ENCODE data around the gene SMARCD3. TPM values are rescaled to one million over a fixed set of nuclear protein-coding genes. Genes with fewer than 3 reads are reported as not detected.

The SMARCD3 gene
- total and polyA plus RNA-seq, 2 of the 8 experiments (the other 6 are each of a cell fraction or from before 2014, with no cell fraction given), result 3.0 to 5.6 TPM

DNA sequence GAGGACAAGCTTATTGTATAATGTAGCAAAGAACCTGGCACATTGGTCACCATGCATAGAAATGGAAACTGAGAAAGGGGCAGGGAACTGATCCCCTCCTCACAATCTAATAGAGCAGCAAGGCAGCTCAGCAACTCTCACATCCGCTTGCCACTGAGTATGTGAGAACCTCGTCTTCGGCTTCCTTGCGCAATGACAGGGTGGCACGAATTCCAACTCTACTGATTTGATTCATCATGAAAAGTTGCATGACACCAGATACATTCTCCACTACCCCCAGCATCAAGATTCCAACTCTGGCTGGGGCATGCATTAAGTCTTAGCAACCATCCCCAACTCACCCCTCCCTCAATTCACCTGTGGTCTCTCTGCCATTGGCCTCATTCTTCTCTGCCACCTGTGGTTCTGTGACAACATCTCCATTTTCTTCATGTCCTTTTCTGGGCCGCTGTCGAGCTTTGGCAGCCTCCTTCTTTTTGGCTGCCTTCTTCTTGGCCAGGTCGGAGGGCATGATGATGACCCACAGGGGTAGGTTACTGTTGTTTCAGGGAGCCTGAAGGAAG is 22.5 kb downstream of the SMARCD3 start:
- no peak for DNase-seq (ENCODE audit: low read depth in 1 of 2, low spot score in 2 of 2)
- H2AFZ ChIP-seq (ENCODE audit: low read length), result no peak overlapping the region
- no peak overlapping the region for H3K4ac ChIP-seq (replicated peaks; ENCODE audit: insufficient read length, low read depth, low read length)
- no peak overlapping the region for H2AK5ac ChIP-seq (ENCODE audit: low read depth, low read length)
- H3K9ac ChIP-seq (replicated peaks in 1 of 4; ENCODE audit: extremely low read depth in 1 of 4, low read depth in 3 of 4, low read length in 3 of 4), result peak overlapping the region in 3 of 4 experiments; percentile 66 to 74 (median 67); a peak in 6 of 7 replicates
- peaks cover 0 to 18% of the 10 kb centered on the region in 2 experiments; a peak in 2 of 4 replicates for H3K79me2 ChIP-seq (ENCODE audit: control insufficient read depth in 1 of 2, insufficient read depth in 2 of 2, low read length in 2 of 2)
- H3K23me2 ChIP-seq (ENCODE audit: low read depth, low read length), result peaks cover 11% of the 10 kb centered on the region
- H3K27ac ChIP-seq (ENCODE audit: low read depth, low read length), result no peak overlapping the region
- peak overlapping the region; percentile 83 to 95 (median 90) for H3K4me3 ChIP-seq (ENCODE audit: extremely low read depth in 1 of 4, insufficient read depth in 2 of 4, low read depth in 3 of 4, low read length in 4 of 4)
- H3K14ac ChIP-seq (ENCODE audit: insufficient read length), result no peak overlapping the region
- peaks cover 7% of the 10 kb centered on the region; the same call in 1 of the 2 replicates for H3K79me1 ChIP-seq (ENCODE audit: low read depth, low read length)
- no peak overlapping the region for H2BK20ac ChIP-seq (ENCODE audit: low read length)
- H3K4me2 ChIP-seq (ENCODE audit: insufficient read depth in 1 of 2, low read depth in 2 of 2, low read length in 2 of 2), result peak overlapping the region; percentile 83 to 86
- H4K91ac ChIP-seq (replicated peaks; ENCODE audit: insufficient read length, low read length), result no peak overlapping the region
- no peak overlapping the region for H2BK5ac ChIP-seq (ENCODE audit: low read depth, low read length)
- WGBS, 2 experiments (ENCODE audit: extremely low coverage in 1 of 2, insufficient coverage in 1 of 2, insufficient read length in 1 of 2, insufficient replicate concordance in 2 of 2, low coverage in 1 of 2, low lambda C conversion rate in 2 of 2, missing lambda C conversion rate in 1 of 2), result 76% methylated on average over 8 of the region's 8 CpGs; no CpG with 5 or more reads in 1 of the 2 experiments
- H4K20me1 ChIP-seq (replicated peaks in 1 of 2; ENCODE audit: control insufficient read depth in 1 of 2, insufficient read depth in 2 of 2, low read length in 2 of 2), result peaks cover 0 to 6% of the 10 kb centered on the region in 2 experiments
- no peak overlapping the region for H3K23ac ChIP-seq (ENCODE audit: insufficient read length)
- no peak overlapping the region for H3K56ac ChIP-seq (replicated peaks; ENCODE audit: insufficient read length, low read depth, low read length)
- no peaks in the 10 kb centered on the region for H3K27me3 ChIP-seq (replicated peaks in 1 of 4; ENCODE audit: control insufficient read depth in 3 of 4, extremely low read depth in 1 of 4, insufficient read depth in 3 of 4, low read length in 3 of 4)
- ChIA-PET CTCF (ENCODE audit: partially characterized antibody) (interaction anchor here (0.6 to 5.9 kb wide), 12 partner anchors 8 to 1739 kb away, joined by 3 to 49 read pairs (median 6); no protein-coding TSS in a partner anchor), POLR2A (ENCODE audit: partially characterized antibody) (interaction anchor here (1.2 to 3.2 kb wide), 3 partner anchors 13 to 18 kb away, joined by 6 to 36 read pairs (median 7); partner anchors contain the start of gene H2BK1)
- no peak overlapping the region for H4K5ac ChIP-seq (ENCODE audit: insufficient read length, low read depth, low read length)
- TF ChIP-seq, protein P1, sequence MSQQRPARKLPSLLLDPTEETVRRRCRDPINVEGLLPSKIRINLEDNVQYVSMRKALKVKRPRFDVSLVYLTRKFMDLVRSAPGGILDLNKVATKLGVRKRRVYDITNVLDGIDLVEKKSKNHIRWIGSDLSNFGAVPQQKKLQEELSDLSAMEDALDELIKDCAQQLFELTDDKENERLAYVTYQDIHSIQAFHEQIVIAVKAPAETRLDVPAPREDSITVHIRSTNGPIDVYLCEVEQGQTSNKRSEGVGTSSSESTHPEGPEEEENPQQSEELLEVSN (IDR thresholded peaks at IDR 0.05), result no peak
- TF ChIP-seq CEBPB (IDR thresholded peaks at IDR 0.05; ENCODE audit: low read depth, low read length) (peak; percentile 62; the same call in 1 of the 2 replicates), FOSL1 (IDR thresholded peaks at IDR 0.05; ENCODE audit: insufficient read depth, low read depth, low read length) (no peak), ZNF274 (IDR thresholded peaks at IDR 0.05; ENCODE audit: borderline replicate concordance, extremely low read depth, low read length) (no peak), SP2 (IDR thresholded peaks at IDR 0.05; ENCODE audit: low read length) (no peak), BCL11A (IDR thresholded peaks at IDR 0.05; ENCODE audit: low read depth in 2 of 2, low read length in 2 of 2) (no peak)
- FAIRE-seq, result no peak
- no peak overlapping the region for H4K8ac ChIP-seq (ENCODE audit: extremely low read depth, insufficient read depth, low read length)
- H2BK15ac ChIP-seq (ENCODE audit: low read length), result no peak overlapping the region
- no peaks in the 10 kb centered on the region for H3K9me3 ChIP-seq (ENCODE audit: insufficient read depth in 2 of 2, low read depth in 1 of 2, low read length in 1 of 2)
- H2BK12ac ChIP-seq (ENCODE audit: low read depth, low read length), result no peak overlapping the region
- peaks cover 2 to 7% (median 6%) of the 10 kb centered on the region in 4 experiments; a peak in 5 of 7 replicates for H3K4me1 ChIP-seq (replicated peaks in 1 of 4; ENCODE audit: control insufficient read depth in 3 of 4, insufficient read depth in 4 of 4, low read length in 3 of 4)
- H3K36me3 ChIP-seq (ENCODE audit: control insufficient read depth in 2 of 4, insufficient read depth in 4 of 4, low read length in 3 of 4), result peaks cover 15 to 38% (median 33%) of the 10 kb centered on the region in 4 experiments
- no peak overlapping the region for H3K18ac ChIP-seq (ENCODE audit: extremely low read depth, low read length)
- H2BK120ac ChIP-seq (replicated peaks; ENCODE audit: low read depth, low read length), result no peak overlapping the region

All from H1 (cell line).